Renal cortical epithelial cell (primary cell): Measurements from ENCODE around the gene SLC25A1. TPM values are rescaled to one million over a fixed set of nuclear protein-coding genes. Genes with fewer than 3 reads are reported as not detected.

Source experiments
- DNase-seq: peaks from one replicate; pipeline ENCODE4 v3.0.0-alpha.2; 2011; ENCODE audit warnings: low read depth
- total RNA-seq: library from RNA; depleted of rRNA; stranded (reverse); fragments of >200 nt; gene quantifications from 2 replicates; pipeline ENCODE4 v1.2.3, GENCODE V29; 2014

The SLC25A1 gene
- total RNA-seq = 175 and 192 TPM in 2 replicates

DNA sequence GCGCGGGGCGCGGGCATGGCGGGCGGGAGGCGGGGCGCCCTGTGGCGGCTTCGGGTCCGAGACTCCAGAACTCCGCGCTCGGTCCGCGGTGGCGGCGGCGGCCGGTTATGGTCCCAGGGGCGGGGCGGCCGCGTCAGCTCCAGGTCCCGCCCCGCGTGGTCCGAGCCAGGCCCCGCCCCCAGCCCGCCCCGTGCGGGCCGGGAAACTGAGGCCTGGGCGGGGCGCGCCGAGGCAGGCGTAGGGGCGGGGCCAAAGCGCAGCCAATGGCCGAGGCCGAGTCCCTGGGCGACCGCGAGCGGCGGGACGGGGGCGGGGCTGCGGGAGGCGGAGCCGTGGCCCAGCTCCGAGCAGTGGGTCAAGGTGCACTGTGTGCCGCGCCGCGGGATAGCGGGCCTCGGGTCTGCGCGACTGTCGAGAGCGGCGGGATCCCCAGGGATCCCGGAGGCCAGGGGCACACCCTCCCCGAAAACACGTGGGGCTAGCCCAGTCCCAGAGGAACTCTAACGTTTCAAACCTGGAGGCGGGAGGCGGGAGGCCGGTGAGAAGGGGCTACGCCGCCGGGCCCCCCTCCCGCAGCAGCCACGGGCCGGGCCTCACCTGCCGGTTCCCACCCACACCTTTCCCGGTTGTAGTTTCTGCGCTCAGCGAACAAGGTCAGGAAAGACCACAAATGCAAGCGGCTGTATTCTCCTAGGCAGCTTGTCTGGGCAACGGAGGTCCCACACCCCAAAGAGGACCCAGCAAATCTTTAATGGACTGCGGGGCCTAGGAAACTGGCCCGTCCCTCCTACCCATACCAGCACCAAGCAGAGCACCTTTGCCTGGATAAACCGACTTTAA lies at the start of gene SLC25A1:
SLC25A1 (minus strand) TSS at position 80 of the 840 bp plus-strand sequence; CDS start at position 17, 63 bp downstream.
- DNase-seq = peak; percentile 53

DNA sequence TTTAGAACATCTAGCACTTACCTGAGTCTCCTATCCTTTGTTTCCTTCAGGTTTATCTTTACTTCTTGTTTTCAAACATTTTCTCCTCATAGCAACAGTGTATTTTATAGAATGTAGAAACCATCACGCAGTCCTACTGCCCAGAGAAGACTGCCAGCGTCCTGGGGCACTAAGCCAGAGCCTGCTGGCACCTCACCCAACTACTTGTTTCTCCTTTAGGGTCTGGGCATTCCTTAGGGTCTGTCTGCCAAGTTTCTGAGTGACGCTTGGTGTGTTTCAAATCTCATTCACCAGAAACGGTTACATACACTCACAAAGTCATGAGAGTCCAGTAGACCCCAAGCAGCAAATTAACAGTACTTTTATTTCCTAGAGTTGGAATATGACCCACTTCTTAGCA lies 49.6 kb upstream of the SLC25A1 start:
- DNase-seq = no peak

- no peak for DNase-seq
Observed at GRCh38 chr22:19226428-19226827, 47.9 kb upstream of the SLC25A1 start.

DNA sequence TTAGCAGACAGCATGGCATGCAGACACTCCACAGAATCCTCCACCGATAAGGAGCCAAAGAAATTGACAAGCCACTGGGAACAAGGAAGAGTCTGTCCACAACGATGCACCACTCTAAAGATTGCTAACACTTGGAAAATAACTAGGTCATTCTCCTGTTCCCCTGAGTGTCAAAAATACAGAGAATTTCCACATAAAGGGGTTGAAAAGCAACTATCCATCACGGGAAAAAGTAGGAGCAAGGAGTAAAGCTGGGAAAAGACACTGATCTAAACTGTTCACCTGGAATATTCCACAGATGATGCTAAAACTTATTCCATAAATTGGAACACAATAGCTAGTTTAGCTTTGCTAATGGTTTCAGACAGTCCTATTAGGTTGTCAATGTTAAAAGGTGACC lies 47.0 kb upstream of the SLC25A1 start:
- no peak for DNase-seq

DNA sequence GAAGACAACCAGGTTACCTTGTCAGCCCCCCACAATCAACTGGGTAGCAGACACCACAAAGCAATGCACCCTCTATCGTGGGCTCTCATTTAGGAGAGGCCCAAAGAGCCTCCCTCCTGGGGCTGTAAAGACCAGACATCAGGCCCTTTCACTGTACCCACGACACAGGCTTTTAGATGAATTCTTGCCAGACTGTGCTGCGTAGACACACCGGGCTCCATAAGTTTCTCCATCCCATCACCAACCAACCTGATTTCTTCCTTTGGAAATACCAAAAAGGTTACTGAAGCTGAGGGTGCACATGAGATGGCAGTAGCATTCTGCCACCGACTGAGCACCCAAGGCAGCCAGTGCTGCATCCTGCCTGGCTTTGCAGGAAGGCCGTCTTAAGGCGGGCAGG lies 46.4 kb upstream of the SLC25A1 start:
- no peak for DNase-seq

DNA sequence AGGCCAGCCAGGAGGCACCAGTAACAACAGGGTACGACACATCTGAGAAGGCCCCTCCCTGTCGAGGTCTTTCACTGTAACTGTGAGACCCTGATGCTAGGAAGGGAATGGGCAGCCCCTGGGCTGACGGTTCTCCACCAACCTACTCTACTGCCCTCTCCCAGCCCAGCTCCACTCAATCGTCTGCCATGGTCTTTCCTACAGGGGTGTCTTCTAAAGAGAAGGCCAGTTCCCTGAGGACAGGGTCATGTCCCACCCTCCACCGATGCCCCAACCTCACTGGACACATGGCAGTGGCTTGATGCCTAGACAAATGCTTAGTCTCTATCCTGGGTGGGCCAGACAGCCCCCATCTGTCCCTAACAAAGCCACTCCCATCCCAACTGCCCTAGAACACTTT lies 46.0 kb upstream of the SLC25A1 start:
- DNase-seq = no peak

DNA sequence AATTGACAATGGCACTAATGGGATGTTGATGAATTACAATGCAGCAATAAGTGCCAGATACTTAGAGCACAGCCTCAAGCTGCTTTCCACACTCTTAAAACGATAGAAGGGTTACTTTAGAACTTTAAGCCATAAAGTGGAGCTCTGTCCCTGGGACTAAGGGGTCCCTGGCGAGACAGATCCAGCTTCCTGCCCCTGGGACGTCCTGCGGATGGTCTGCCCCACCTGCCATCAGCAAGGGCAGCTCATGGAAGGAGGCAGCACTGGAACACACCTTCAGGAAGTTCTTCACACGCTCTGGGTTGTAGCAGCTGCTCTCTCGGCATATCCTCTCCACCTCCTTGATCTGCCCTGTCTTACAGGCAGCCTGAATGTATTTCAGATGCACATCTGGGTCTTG lies 45.1 kb upstream of the SLC25A1 start:
- no peak for DNase-seq

- DNase-seq = no peak
Observed at GRCh38 chr22:19223110-19223509, 44.6 kb upstream of the SLC25A1 start.

GRCh38 chr22:19222242-19223005 lies 43.9 kb upstream of the SLC25A1 start:
- DNase-seq = no peak

GRCh38 chr22:19220867-19221266 lies 42.3 kb upstream of the SLC25A1 start:
- no peak for DNase-seq

- no peak for DNase-seq
Observed at GRCh38 chr22:19218541-19219233, 40.2 kb upstream of the SLC25A1 start.

DNA sequence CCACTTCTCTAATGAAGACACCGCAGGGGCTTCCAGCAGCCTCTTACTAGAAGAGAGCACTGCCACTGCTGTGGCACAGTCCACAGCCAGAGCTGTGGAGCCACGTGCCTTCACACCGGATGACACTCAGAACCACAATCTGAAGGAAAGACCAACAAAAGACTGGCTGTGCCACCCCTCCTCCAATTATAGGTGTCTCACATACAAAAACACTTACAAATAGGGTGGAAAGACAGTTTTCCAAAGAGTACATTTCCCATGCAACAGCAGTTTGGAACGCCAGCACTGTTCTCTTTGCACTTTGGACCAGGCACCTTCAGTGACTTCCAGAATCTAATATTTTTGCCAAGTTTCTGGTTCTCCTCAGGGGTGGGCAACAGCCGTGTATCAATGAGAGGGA lies 38.0 kb upstream of the SLC25A1 start:
- no peak for DNase-seq

GRCh38 chr22:19215360-19215759 lies 36.8 kb upstream of the SLC25A1 start:
- DNase-seq = no peak

GRCh38 chr22:19214078-19214473 lies 35.5 kb upstream of the SLC25A1 start:
- DNase-seq = no peak

- DNase-seq = no peak
Observed at GRCh38 chr22:19213442-19214077, 35.0 kb upstream of the SLC25A1 start.

DNA sequence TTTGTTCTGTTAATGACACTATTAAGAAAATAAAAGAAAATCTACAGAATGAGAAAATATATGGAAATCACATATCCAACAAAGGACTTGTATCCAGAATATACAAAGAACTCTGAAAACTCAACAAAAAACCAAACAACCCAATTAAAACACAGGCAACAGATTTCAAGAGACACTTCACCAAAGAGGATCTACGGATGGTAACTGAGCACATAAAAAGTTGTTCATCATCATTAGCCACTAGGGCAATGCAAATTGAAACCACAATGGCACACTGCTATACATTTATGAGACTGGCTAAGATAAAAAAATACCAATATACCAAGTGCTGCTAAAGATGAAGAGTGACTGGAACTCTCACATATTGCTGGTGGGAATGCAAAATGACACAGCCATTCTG lies 34.5 kb upstream of the SLC25A1 start:
- DNase-seq = no peak

GRCh38 chr22:19212302-19212870 lies 33.9 kb upstream of the SLC25A1 start:
- no peak for DNase-seq

GRCh38 chr22:19210188-19210587 lies 31.7 kb upstream of the SLC25A1 start:
- DNase-seq = no peak

GRCh38 chr22:19208287-19208847 lies 29.8 kb upstream of the SLC25A1 start:
- DNase-seq = no peak

DNA sequence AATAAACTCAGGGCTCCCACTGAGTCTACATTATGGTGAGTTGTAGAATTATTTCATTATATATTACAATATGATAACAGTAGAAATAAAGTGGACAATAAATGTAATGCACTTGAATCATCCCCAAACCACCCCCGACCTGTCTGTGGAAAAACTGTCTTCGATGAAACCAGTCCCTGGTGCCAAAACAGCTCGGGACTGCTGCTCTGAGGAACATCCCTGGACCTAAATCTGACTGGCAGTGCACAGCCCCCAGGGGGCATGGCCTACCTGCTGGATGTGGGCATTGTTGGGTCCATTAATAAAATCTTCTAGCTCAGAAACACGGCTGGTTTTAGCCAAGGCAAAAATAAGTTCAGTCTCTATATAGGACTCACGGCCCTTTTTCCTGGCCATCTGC lies 29.3 kb upstream of the SLC25A1 start:
- DNase-seq = no peak

DNA sequence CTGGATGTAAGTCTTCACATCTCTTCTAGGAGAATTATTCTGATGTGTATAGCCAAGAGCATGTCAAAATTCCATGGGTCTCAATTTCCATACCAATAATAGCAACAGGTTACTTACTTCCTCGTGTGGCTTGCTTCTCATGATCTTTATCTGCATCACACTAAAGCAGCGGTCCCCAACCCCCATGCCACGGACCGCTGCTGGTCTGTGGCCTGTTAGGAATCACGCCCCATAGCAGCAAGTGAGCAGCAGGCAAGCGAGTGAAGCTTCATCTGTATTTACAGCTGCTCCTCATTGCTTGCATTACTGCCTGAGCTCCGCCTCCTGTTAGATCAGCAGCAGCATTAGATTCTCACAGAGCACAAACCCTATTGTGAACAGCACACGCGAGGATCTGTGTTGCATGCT lies 28.9 kb upstream of the SLC25A1 start:
- no peak for DNase-seq
